ENCODE results near the gene DNAJC1. TPM values are rescaled to one million over a fixed set of nuclear protein-coding genes. Genes with fewer than 3 reads are reported as not detected.

The DNAJC1 gene
- total RNA-seq, 3 donors from 2014 or later = 26.3 to 31.5 (median 30.3) TPM

DNA sequence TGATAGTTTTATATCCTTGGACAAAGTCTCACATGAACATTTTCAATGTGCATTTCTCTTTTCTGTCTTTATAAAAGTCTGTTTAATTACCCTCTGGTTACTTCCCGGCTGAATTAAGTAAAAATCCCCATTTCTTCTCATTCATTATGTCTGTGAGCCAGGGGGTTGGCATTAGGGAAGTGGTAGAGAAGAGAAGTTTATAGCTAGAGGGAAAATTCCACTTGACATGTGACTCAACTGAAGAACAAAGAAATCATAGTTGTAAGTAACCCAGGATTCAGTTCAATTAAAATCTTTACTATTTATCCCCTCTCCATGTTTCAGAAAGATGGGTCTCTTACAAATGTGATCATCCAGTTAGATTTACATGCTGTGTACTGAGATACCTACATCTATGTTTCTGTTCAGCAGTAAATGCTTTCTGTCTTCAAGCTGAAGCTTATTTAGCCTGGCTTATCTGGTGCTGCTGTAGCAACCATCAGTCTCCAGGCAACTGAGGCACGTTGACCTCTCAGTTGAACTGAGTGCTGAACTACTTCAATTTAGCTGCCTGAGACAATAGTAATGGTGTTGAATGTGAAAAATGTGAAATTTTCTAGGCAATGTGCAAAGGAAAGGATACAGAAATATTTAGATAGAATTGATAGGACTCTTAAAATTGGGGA lies 287.9 kb downstream of the DNAJC1 start:
- Histone ChIP-seq H3K36me3 (ENCODE audit: low read depth) (no peaks in the 10 kb centered on the region), H3K4me3 (no peak overlapping the region), H3K9me3 (no peaks in the 10 kb centered on the region), H3K4me1 (ENCODE audit: low read depth) (no peaks in the 10 kb centered on the region)
- intact Hi-C loops (cut with DNase I, micrococcal nuclease) = no loop called here
- DNase-seq (no peak), ATAC-seq (no peak)
- TF ChIP-seq, protein P1, sequence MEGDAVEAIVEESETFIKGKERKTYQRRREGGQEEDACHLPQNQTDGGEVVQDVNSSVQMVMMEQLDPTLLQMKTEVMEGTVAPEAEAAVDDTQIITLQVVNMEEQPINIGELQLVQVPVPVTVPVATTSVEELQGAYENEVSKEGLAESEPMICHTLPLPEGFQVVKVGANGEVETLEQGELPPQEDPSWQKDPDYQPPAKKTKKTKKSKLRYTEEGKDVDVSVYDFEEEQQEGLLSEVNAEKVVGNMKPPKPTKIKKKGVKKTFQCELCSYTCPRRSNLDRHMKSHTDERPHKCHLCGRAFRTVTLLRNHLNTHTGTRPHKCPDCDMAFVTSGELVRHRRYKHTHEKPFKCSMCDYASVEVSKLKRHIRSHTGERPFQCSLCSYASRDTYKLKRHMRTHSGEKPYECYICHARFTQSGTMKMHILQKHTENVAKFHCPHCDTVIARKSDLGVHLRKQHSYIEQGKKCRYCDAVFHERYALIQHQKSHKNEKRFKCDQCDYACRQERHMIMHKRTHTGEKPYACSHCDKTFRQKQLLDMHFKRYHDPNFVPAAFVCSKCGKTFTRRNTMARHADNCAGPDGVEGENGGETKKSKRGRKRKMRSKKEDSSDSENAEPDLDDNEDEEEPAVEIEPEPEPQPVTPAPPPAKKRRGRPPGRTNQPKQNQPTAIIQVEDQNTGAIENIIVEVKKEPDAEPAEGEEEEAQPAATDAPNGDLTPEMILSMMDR (IDR thresholded peaks at IDR 0.05) = no peak

GRCh38 chr10:21712975-21713374 lies 290.6 kb downstream of the DNAJC1 start:
- Histone ChIP-seq H3K9me3 (no peaks in the 10 kb centered on the region), H3K36me3 (ENCODE audit: low read depth) (no peaks in the 10 kb centered on the region), H3K4me1 (ENCODE audit: low read depth) (no peaks in the 10 kb centered on the region), H3K4me3 (no peak overlapping the region)
- TF ChIP-seq, protein P1 (IDR thresholded peaks at IDR 0.05) = no peak
- intact Hi-C loops (cut with DNase I, micrococcal nuclease) = no loop called here
- ATAC-seq (no peak), DNase-seq (no peak)

- DNase-seq = no peak
- H3K36me3 ChIP-seq (ENCODE audit: low read depth) = no peaks in the 10 kb centered on the region
- H3K9me3 ChIP-seq = no peaks in the 10 kb centered on the region
- ATAC-seq = no peak
- TF ChIP-seq, protein P1 (IDR thresholded peaks at IDR 0.05) = no peak
- no peak overlapping the region for H3K4me3 ChIP-seq
- no peaks in the 10 kb centered on the region for H3K4me1 ChIP-seq (ENCODE audit: low read depth)
- intact Hi-C loops (cut with DNase I, micrococcal nuclease) = no loop called here
Observed at GRCh38 chr10:21707498-21707897, 296.0 kb downstream of the DNAJC1 start.

Other genes with a start within 250 kb of the DNAJC1 start
- not detected for gene EBLN1, start 214.3 kb upstream of the DNAJC1 start, total RNA-seq

Data from mucosa of descending colon (tissue), 3 donors.